Stimulated activated CD4-positive, alpha-beta T cell treated with anti-CD3 and anti-CD28 coated beads, Interleukin-1b, Interleukin-23, amount 100 ng/mL, for 24 hours (primary cell): Measurements from ENCODE around the gene SERPINE2.

ENCODE experiments used
- DNase-seq, 4 experiments: peaks; one replicate each; pipeline ENCODE4 v3.0.0-alpha.2; 2020; ENCODE audit warnings: low read depth in 4 of 4, low spot score in 1 of 4

SERPINE2 gene

DNA sequence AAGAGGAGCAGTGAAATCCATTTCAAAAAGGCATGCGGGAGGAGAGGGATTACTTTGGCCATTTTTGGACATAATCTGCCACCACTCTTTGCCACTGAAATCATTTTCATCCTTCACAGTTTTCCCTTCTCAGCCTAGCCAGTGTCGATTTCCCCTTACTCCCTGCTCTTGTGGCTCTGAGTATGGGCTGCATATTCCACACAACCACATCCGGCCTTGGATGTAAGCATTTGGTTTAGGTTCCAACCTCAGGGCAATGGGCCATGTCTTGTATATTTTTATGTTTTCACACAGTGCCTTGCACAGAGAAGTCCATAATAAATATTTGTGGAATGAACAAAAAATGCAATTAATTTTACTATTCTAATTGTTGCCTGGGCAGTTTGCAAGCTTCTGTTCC is 7.7 kb upstream of the SERPINE2 start:
- DNase-seq, result no peak

DNA sequence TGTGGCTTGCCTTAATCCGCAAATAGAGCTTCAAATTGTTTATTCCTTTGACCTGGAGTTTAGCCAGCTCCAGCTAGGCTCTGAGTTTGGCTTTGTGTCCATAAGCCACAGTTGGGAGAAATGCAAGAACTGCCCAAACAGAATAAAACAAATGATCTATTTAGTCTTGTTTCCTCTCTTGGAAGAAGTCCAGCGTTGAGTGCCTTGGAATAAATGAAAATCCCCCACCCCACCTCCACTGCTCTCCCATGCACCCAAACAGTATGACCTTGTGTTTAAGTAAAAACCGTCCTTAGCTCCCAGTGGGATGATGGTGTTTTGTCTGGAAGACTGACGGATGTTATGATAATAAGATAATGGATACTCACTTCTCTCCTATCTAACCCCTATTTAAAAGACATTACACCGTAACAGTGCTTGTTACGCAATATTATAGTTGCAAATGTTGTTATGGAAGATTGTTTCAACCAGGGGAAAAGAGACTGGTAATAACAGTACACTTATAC is 3.2 kb upstream of the SERPINE2 start:
- no peak for DNase-seq

DNA sequence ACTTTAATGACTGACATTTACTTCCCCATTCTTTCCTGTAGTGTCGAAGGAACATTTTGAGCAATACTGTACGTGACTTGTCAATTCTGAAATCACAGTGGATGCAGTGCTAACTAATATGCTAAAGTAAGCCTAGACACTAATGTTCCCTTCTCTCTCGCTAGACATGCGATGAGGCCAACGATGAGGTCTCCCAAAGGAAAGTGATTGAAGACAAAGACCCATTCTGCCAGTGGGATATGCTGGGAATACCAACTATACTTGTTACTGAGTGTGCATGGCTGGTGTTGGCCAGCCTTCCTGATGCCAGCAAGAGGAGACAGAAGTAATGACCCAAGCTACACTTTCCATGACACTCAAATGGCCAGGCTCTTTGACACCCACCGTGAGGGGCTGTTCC is 2.5 kb upstream of the SERPINE2 start:
- no peak for DNase-seq

DNA sequence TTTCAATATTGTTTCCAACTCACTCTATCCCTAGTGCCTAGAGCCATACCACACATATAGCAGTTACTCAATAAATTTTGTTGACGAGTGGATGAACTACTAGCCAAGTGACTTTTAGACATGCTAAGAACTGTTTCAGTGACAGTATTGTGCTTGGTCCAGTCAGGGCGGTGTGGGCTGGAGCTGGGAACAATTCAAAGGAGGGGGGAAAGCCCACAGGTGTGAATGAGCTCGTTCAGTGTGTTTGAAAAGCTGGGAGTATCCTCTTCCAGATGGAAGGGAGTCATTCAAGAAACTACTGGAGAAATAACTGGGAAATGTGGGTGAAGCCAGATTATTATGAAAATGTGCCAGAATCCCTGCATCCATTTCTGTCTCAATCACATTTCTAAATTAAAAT is 1.7 kb upstream of the SERPINE2 start:
- DNase-seq, result no peak

DNA sequence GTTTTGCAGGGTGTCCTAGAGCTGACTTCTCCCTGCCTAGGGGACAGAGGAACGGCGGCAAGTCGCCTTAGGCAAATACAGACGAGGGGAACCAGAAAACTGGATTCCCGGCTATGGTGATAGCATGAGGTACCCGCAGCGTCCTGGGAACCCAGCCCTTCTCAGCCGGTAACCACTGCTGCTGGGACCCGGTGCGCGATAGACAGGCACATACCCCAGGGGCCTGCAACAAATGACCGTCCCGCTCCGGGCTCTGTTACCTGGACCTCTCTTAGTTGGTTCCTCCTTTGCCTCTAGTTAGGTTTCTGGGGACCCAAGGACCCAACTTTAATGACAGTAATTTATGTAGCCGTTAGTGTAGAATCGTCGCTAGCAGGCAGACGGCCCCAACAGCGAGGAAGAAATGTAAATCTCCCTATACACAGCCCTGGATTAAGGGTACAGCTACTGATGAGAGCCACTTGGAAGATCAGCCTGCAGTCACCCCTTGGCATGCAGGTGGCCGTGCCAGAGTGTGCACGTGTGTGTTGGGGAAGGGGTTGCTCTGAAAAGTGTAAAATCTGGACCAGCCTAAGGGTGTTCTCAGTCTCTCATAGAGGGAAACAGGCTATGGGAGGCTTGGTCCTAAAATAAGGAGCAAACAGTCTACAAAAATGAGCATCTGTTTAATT is 819 bp upstream of the SERPINE2 start:
- no peak for DNase-seq

DNA sequence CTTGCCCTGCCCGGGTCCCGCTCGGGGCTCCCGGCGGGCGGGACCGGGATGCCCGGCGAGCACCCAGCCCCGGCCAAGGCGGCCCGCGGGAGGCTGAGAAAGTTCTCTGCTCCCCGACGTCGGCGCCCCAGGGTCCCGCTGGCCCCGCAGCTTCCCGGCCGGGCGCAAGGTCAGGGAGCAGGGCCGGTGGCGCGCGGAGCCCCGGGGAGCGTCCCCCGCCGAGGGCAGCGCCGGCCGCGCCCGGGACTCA is 331 bp downstream of the SERPINE2 start:
- no peak for DNase-seq

DNA sequence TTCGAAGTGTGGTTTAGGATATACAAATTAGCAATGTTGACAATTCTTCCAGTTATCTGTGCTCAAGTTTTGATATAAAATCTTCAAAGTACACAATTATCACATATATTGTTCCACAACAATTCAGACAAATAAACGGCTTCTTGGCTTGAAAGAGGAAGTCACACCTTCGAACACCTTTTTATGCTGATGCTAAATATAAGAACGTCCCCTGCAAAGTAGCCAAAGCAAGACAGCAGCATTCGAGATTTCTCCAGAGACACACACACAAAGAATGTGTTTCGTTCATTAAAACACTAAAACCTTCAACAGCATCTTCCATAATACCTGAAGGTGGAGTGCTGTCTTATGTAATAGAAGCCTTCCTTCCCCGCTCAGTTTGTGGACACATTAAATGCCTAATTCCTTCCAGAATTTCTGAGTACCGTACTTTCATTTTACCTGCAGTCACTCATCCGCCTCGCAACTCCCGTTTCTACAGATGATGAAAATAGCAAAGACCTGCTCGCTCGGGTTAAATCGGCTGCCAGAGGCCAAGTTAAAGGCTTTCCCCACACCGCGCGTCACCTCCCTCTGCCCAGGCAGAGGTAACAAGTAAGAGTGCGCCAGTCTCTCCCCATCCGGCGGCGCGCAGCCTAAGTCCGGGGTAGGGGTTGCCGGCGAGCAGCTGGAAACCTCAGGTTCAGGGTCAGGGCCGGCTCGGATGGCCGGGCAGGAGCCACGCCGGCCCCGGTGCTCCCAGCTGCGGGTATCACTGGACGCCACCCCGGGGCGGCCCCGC is 847 bp downstream of the SERPINE2 start:
- peak in 3 of 4 experiments; percentile 14 to 30 (median 25) for DNase-seq

DNA sequence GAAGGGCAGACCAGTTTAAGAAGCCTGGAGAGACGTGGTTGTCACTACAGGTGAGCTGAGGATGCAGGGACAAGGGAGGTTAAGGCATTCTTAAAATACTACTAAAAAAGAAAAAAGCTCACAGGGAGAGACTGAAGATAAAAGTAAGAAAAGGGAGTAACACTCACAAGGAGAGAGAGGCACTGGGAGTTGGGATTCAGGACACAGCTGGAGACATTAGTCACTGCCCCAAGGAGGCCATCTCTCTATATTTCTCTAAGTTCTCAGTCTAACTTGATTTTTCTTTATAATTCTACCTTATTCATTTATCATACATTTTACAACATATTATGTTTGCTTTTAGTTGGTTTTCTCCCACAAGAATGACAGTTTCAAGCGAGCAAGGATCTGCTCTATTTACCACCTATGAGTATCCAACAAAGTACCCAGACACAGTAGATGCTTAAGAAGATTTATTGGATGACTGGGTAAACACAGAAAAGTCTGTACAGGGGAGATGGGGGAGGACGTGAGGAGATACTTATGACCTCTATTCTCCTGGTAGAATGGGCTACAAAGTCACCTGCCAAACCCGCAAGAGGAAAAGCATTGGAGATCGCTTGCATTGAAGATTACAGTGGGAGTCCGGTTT is 2.2 kb downstream of the SERPINE2 start:
- DNase-seq, result no peak

DNA sequence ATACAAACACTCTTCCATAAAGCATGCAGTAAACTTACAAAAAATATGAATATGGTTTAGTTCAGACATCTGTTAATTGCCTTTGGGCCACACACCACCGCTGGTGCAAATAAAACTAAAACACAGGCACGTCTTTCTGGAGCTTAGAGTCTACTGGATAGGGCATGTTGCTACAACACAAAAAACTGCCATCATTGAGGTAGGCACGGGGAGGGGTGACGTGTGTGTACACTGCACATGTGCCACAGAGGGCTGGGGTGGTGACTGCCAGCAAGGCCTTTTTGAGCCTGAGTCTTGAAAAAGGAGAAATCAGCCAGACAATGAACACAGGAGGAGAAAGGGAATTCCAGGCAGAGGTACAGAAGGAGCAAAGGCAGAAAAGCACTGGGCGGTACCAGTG is 5.1 kb downstream of the SERPINE2 start:
- no peak for DNase-seq

DNA sequence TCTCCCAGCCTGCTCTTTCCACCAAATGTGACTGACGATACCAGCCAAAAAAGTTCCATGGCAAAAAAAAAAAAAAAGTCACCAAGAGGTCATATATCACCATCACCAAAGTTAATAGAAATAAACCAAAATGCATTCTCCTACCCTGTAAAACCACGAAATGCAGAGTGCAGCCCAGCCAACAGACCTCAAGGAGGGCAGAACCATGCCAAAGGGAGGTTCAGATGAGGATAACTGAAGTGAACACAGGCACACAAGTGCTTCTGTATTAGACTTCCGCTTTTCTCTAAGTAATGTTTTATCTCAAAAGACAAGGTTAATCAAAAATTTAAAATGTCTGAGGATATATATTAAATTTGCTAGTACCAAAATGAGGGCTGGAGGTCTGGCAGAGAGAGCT is 5.5 kb downstream of the SERPINE2 start:
- DNase-seq, result no peak

DNA sequence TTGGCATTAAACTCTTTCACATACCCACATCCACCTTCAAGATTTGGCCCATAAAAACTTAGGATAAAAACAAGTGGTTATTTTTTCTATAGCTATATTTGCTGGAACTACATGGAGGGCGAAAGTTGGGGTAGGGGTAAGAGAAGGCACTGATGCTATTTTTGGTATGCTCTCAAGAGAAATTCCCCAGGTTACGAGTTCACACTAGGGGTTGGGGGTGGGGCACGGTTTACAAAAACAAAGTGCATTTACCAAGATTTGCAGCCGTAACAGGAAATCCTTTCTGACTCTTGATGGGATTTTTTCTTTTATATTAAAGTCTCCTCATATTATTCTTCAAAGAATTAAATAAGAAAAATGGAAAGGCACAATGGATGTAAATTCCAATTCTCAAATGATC is 6.8 kb downstream of the SERPINE2 start:
- no peak for DNase-seq

DNA sequence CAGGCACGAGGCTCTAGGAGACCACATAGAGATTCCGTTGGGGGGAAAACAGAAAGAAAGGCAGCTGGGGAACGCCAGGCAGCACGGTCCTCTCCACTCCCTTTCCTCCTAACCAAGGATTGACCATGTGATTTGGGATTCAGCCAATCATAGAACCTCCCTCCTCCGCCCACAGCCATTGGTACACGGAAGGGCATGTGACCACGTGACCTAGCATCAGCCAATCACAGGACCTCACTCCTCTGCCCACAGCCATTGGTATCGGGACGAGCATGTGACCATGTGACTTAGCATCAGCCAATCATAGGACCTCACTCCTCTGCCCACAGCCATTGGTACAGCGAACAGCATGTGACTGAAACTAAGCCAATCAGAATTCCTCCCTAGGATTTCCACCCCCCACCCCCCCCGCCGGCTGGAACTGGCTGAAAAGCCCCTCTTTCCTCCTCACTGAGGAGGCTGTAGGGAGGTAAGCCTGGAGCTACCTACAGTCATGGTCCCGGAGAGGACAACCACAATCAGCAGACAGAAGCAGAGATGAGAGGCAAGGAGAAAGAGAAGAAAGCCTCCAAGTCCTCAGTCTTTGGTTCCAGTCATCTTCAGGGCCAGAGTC is 7.6 kb downstream of the SERPINE2 start:
- no peak for DNase-seq

DNA sequence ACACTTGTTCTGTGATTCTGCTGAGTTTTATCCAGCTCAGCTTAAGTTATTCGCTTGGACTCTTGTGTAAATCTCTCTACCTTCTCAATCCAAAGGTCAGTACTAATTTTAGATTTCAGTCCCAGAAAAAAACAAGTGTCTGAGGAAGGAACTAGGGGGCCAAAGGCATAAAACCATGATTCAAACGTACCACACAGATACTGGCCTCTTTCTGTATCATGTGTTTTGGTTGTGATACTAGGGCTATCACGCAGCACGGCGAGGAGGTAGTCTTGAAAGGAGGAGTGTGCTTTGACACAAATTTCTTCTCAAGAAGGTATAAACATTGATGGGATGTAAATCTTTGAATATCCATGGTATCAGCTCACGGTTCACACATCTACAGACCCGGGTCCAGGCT is 8.3 kb downstream of the SERPINE2 start:
- no peak for DNase-seq

DNA sequence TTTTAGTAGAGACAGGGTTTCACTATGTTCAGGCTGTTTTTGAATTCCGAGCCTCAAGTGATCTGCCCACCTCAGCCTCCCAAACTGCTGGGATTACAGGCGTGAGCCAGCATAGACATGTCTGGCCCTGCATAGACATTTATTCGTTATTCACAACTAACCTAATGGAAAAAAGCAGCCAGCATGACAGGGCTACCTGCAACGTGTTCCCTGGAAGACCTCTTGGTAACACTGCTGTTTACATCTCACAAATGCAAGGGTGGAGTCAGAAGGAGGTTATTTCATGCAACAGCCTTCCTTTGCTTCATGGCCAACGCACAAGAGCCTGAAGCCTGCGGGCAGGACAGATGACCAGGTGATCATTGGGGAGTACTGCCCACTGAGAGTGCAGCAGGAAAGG is 9.2 kb downstream of the SERPINE2 start:
- no peak for DNase-seq

DNA sequence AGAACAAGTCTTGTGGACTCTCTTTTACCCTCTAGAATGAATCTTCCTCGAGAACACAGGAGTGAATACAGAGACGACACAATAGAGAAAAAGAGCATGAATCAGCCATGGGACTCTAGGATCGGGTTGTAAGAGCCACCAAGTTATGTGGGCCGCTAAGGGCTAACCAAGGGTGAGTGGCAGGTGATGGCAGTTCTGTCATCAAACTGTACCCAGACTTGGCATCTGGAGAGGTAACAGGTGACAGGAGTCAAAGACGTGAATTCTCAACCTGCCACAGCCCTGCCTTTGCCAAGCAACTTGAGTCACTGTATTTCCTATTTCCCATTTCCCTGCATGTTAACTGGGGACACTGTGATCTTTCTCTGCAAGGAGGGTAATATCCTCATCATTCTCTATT is 11.2 kb downstream of the SERPINE2 start:
- no peak for DNase-seq

DNA sequence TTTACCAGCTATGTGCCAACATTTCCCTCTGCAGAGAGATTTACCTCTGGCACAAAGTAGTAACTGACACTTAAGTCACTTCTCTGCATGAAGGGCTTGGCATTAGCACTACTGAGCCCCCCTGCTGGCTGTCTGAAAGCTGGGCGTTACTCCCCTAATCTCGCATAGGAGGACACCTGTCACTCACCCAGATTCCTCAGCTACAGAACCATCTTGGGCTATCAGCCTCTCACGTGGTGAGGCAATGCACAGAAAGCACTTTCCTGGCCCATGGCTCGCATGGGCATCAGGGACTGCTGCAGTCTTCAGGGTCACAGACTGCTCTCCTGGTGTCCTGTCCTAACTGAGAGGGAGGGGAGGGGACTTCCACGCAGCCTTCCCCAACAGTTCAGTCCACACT is 12.0 kb downstream of the SERPINE2 start:
- no peak for DNase-seq

DNA sequence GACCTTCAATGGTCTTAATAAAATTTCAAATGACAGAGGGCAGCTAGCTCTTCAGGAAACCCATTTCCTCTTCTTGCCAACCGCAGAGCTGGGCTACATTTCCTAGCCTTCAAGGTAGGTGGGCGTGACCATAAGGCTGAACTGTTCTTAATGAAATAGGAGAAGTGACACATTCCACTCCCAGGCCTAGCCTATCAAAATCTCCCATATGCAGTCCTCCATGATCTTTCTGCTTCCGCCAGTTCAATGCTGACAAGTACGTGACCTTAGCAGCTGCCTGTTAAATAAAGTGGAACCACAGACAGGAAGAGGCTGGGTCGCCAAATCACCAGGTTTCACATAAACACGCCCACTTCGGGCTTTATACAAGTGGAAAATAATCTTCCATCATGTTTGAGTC is 13.2 kb downstream of the SERPINE2 start:
- peak in 2 of 4 experiments; percentile 32 to 45 for DNase-seq

DNA sequence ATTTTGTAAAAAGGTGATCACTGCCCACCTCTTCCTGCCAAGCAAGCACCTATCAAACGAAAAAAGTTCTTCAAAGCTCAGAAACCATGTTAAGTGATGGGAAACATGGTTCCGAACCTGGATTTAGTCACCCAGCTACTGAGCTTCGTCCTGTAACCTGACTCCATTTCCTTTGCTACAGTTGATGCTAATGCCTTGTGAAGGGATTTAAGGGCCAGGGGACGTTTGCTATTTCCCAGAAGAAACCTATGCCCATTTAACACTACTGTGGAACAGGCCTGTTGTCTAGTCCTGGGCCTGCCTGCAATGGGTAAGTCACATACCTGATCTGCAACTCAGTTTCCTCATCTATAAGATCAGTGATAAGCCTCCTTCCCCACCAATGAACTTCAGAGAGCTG is 14.8 kb downstream of the SERPINE2 start:
- DNase-seq, result no peak

DNA sequence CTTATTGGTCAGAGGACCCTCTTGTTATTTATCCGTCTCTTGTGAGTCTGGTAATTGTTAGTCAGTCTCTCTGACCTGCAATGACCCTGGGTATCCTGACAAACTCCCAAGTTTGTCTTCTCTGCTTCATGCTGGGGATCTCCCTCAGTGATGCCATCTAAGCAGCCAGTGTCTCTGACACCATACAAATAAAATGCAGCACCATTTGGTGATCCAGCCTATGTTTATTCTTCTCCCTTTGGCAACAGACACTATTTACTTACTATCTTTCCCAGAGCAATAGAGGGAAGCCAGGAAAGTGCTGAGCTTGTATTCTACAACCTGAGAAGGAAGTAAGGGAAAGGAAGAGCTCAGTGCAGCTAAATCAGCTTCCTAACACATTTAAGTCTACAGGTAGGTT is 15.9 kb downstream of the SERPINE2 start:
- DNase-seq, result no peak

DNA sequence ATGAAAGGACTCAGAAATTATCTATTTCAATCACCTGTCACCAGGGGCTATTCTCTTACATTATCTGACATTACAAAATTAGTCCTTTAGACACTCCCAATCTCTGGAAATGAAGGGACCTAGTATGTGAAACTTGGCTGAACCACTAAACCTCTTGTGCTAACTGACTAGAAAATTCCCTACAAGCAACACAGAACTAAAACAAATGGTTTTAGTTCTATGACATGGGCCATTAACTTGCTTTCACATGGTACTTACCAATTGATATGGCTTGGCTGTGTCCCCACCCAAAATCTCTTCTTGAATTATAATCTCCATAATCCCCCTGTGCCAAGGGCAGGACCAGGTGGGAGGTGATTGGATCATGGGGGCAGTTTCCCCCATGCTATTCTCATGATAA is 16.6 kb downstream of the SERPINE2 start:
- DNase-seq, result no peak

DNA sequence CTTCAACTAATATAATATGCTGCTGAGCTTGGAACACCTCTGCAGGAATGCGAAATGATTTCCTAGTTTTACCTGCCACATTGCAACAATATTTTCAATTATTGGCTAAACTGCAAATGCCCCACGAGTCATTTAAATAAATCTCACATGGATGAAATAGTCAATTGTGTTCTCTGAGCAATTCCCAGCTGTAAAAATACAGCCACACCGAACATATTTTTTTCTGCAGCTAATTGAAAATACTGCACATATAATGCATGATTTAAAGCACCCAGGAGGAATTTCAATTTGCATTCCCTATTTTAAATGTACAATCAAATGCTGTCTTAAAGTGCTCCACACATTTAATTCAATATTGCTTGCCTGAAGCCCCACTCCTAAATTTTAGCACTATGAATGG is 18.6 kb downstream of the SERPINE2 start:
- DNase-seq, result no peak

DNA sequence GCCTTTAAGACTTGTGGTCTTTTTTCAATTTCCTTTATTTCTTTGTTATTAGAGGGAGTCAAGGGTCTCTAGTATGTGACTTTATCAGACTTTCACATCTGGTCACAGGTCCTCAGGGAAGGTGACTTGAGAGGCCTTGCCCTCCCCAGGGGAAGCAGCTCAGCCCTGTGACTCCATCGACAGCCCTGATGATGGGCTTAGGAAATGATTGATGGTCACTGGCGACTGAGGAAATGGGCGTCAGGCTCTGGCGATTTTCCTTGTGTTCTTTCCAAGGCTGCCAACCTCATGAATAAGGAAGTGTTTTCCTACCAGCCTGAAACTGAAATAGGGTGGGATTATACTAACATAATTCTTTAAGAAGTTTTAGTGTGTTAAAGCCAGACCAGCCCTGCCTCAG is 21.1 kb downstream of the SERPINE2 start:
- DNase-seq, result no peak
